Glutamatergic neuron (in vitro differentiated cells): Measurements from ENCODE around the gene CADM3. TPM values are rescaled to one million over a fixed set of nuclear protein-coding genes. Genes with fewer than 3 reads are reported as not detected.

ENCODE experiments used
- DNase-seq: peaks from one replicate; pipeline ENCODE4 v3.0.0; 2022
- H3K27ac Mint-ChIP-seq: one replicate; pipeline ENCODE4 v1.8.0; 2020; ENCODE audit warnings: mild to moderate bottlenecking, mixed read lengths, inconsistent platforms; ENCODE audit not compliant: unreplicated experiment
- H3K27me3 Mint-ChIP-seq: one replicate; pipeline ENCODE4 v1.8.0; 2020; ENCODE audit warnings: mild to moderate bottlenecking, moderate library complexity, mixed read lengths, inconsistent platforms; ENCODE audit not compliant: unreplicated experiment
- H3K36me3 Mint-ChIP-seq: one replicate; pipeline ENCODE4 v1.8.0; 2020; ENCODE audit warnings: mild to moderate bottlenecking, mixed read lengths, inconsistent platforms; ENCODE audit not compliant: unreplicated experiment
- H3K4me1 Mint-ChIP-seq: one replicate; pipeline ENCODE4 v1.8.0; 2020; ENCODE audit warnings: mild to moderate bottlenecking, low read depth, mixed read lengths, inconsistent platforms; ENCODE audit not compliant: unreplicated experiment
- H3K4me3 Mint-ChIP-seq: one replicate; pipeline ENCODE4 v1.8.0; 2020; ENCODE audit warnings: mild to moderate bottlenecking, mixed read lengths, inconsistent platforms; ENCODE audit not compliant: unreplicated experiment
- H3K9me3 Mint-ChIP-seq: one replicate; pipeline ENCODE4 v1.8.0; 2020; ENCODE audit warnings: mild to moderate bottlenecking, moderate library complexity, mixed read lengths, inconsistent platforms; ENCODE audit not compliant: unreplicated experiment
- total RNA-seq: library from RNA; stranded (reverse); fragmentation: NEBNext Ultra II Directional; extraction: Animal tissue kit (Norgen Biotek cat#: 25700); gene quantifications from one replicate; pipeline ENCODE4 v1.2.1, GENCODE V29; 2021; ENCODE audit not compliant: unreplicated experiment
- TF ChIP-seq, protein P1 (sequence below): fragments of 200-600 bp; sonication (generic); IDR thresholded peaks from one replicate; pipeline ENCODE4 v1.5.0; 2021; ENCODE audit not compliant: partially characterized antibody, unreplicated experiment

The CADM3 gene
- total RNA-seq, 1 donor from 2014 or later: 165 TPM

DNA sequence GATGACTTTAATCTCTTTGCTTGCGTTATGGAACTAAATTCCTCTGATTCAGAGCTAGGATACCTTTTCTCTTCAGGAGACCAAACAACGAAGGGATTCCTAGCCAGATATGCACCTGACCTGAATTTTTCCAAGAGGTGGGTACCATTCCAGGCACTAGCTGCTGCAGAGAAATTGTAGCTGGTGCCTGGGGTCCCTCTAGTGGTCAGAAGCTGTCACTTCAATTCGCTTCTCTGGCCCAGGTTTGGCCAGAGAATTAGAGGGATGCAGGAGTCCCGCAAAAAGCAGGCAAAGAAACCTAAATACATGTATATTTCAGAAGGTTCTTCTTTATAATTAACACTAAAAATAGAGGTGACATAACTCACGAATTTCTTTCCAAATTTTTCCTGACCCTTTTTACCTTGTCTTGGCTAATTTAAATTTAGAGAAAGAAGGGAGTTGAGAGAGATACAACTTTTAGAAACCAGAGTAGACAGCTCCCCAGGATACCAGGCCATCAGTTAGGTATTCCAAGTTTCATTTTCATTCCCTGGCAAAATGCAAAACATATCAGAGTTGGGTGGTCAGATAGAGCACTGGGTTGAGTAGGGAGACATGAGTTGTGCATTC lies 42.8 kb downstream of the CADM3 start:
- Mint-ChIP-seq H3K27ac (no peak overlapping the region), H3K36me3 (no peaks in the 10 kb centered on the region), H3K4me3 (no peak overlapping the region), H3K27me3 (peaks cover 2% of the 10 kb centered on the region), H3K9me3 (no peaks in the 10 kb centered on the region), H3K4me1 (peaks cover 19% of the 10 kb centered on the region)
- TF ChIP-seq, protein P1, sequence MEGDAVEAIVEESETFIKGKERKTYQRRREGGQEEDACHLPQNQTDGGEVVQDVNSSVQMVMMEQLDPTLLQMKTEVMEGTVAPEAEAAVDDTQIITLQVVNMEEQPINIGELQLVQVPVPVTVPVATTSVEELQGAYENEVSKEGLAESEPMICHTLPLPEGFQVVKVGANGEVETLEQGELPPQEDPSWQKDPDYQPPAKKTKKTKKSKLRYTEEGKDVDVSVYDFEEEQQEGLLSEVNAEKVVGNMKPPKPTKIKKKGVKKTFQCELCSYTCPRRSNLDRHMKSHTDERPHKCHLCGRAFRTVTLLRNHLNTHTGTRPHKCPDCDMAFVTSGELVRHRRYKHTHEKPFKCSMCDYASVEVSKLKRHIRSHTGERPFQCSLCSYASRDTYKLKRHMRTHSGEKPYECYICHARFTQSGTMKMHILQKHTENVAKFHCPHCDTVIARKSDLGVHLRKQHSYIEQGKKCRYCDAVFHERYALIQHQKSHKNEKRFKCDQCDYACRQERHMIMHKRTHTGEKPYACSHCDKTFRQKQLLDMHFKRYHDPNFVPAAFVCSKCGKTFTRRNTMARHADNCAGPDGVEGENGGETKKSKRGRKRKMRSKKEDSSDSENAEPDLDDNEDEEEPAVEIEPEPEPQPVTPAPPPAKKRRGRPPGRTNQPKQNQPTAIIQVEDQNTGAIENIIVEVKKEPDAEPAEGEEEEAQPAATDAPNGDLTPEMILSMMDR: peak; percentile 96
- DNase-seq: peak; percentile 63

DNA sequence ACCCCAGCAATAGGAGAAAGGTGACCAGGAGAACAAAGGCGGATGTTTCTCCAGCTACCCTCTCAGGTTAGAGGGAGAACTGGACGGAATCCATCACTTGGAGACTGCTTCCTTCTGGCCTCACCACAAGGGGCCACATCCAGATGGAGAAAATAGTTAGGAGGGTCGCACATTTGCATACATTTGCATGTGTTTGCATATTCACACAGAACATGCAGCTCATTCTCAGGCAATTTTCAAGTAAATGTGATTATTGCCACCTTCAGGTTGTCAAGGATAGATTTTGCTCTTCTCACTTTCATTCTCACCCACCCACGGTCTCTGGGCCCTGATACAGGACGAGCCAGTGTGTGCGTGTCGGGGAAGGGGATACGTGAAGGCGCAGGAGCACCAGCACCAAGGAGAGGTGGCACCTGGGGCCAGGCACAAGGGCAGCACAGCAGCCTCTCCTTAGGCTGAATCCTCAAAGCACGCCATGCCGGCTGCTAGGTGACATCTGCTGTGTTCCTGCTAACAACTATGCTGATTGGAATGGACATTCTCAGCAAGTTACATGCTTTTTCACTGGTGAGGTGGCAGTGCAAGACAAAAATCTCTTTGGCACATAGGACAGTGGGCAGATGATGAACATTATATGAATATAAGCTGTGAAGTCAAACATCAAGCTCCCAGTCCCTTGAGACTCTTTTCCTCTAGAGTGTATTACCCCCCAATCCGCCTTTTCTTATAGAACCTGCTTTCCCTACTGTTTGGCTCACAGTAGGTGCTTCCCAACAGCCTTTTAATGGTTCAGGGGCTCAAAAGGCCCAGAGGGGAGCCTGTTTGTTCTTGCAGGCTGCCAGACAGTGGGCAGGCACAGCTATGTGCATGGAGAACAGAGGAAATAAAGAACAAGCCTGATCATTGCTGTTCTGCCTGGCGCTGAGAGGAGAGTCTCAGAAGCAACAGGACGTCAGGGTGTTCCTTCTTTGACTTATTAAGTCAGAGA lies 47.5 kb downstream of the CADM3 start:
- no peaks in the 10 kb centered on the region for H3K9me3 Mint-ChIP-seq
- TF ChIP-seq, protein P1: no peak
- H3K27ac Mint-ChIP-seq: peak overlapping the region; percentile 78
- DNase-seq: no peak
- peaks cover 1% of the 10 kb centered on the region for H3K27me3 Mint-ChIP-seq
- H3K4me3 Mint-ChIP-seq: peak overlapping the region; percentile 18
- no peaks in the 10 kb centered on the region for H3K36me3 Mint-ChIP-seq
- peaks cover 21% of the 10 kb centered on the region for H3K4me1 Mint-ChIP-seq

DNA sequence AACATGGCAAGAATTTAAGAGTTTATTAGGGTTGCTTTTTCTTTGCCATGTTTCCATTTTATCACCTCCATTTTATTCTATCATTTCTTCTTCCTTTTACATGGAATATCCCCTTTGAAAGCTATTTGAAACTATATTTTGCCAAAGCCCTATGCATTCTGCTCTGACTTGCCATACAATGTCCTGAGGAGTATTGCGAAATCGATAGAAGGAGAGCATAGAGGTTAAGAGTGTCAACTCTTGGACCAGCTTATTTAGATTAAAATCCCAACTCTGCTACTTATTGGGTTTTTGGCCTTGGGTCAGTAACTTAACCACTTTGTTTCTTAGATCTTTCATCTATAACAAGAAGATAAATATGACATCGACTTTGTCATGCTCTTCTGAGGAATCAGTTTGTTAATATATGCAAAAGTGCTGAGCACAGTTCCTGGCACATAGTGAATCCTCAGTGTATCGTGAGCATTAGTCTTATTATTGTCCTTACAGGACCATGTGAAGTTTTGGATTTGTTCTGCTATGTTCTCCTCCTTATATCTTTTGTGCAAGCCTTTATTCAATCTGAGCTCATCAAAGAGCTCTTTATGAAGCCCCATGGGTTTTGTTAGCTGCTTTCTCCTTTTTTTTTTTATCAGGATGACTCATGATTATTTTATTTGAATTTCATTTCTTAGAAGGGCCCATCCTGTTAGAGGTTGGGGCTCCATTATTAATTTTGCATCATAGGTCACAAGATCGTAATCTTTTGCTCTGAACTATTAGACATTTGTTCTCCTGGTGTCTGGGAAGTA lies 50.9 kb downstream of the CADM3 start:
- Mint-ChIP-seq H3K36me3 (no peaks in the 10 kb centered on the region), H3K4me1 (peaks cover 6% of the 10 kb centered on the region), H3K27ac (no peak overlapping the region), H3K4me3 (no peak overlapping the region), H3K27me3 (peaks cover 3% of the 10 kb centered on the region), H3K9me3 (no peaks in the 10 kb centered on the region)
- TF ChIP-seq, protein P1: no peak
- no peak for DNase-seq

DNA sequence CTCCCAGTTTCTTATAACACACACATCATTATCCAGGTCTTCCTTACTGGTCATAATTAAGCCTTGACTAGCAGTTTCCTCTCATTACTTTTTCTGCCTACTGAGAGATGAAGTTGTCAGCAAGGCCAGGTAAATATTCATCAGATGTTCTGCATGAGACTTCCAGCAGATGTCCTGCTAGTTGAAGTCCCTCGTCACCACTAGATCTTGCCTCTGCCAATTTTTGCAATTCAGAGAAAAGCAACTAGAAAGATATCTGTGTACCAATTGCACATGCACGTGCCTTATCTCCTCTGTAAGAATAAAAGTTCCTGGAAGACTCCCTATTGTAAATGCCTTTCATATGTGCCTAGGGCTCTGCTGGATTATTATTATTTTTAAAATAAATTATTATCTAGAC lies 51.6 kb downstream of the CADM3 start:
- Mint-ChIP-seq H3K27ac (no peak overlapping the region), H3K4me1 (peaks cover 6% of the 10 kb centered on the region), H3K27me3 (peaks cover 3% of the 10 kb centered on the region), H3K9me3 (no peaks in the 10 kb centered on the region), H3K36me3 (no peaks in the 10 kb centered on the region), H3K4me3 (no peak overlapping the region)
- TF ChIP-seq, protein P1: no peak
- DNase-seq: no peak
